ENCODE results near the gene CPED1.
"Not testable (repeated sequence)": the region's sequence is repeated elsewhere in the genome, so short reads cannot be mapped to it uniquely, and the experiment has no call there.

CPED1 gene

DNA sequence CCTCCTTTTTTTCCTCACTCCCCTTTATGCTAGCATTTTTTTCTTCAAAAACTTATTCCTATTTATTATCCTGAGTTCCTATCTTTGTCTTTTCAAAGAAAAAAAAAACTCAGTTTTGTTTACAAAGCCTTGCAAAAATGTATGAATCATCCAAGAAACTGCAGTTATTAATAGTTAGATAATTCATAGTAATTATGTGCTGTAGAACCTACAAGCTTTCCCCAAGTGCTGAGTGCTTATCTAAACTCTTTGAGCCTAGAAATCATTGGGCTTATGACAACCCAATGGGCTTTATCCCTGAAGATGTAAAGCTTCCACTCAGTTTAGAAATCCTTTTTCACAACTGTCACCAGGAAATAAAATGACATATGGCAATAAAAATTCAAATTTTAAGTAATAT is 194.4 kb downstream of the CPED1 start:
- no peak overlapping the region for H3K4me3 ChIP-seq (ENCODE audit: low read depth, low read length)
- TF ChIP-seq CTCF (IDR thresholded peaks at IDR 0.05; ENCODE audit: borderline replicate concordance, insufficient read depth, low read depth, low read length), result no peak

GRCh38 chr7:121183883-121184282 is 195.4 kb downstream of the CPED1 start:
- not testable (repeated sequence) for H3K4me3 ChIP-seq (ENCODE audit: low read depth, low read length)

- no peak for TF ChIP-seq CTCF (IDR thresholded peaks at IDR 0.05; ENCODE audit: borderline replicate concordance, insufficient read depth, low read depth, low read length)
- no peak overlapping the region for H3K4me3 ChIP-seq (ENCODE audit: low read depth, low read length)
Observed at GRCh38 chr7:121186746-121187145, 198.2 kb downstream of the CPED1 start.

DNA sequence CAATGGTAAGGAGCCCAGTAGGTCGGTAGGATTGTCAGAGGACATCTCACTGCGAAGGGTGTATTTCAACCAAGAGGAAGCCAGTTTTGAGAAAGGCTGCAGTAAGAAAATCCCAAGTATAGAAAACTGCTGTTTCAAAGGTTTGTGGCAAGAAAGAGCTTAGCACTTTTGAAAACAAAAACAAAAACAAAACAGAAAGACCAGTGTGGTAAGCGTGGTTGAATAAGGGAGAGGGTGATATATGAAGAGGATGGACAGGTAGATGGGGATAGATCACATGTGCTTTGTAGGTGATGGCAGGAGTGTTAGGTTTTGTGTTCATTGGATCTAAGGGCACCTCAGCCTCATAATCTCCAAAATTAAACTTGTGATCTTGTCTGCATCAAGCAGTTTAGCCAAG is 198.7 kb downstream of the CPED1 start:
- no peak overlapping the region for H3K4me3 ChIP-seq (ENCODE audit: low read depth, low read length)
- TF ChIP-seq CTCF (IDR thresholded peaks at IDR 0.05; ENCODE audit: borderline replicate concordance, insufficient read depth, low read depth, low read length), result no peak

GRCh38 chr7:121187676-121188075 is 199.2 kb downstream of the CPED1 start:
- TF ChIP-seq CTCF (IDR thresholded peaks at IDR 0.05; ENCODE audit: borderline replicate concordance, insufficient read depth, low read depth, low read length), result no peak
- no peak overlapping the region for H3K4me3 ChIP-seq (ENCODE audit: low read depth, low read length)

DNA sequence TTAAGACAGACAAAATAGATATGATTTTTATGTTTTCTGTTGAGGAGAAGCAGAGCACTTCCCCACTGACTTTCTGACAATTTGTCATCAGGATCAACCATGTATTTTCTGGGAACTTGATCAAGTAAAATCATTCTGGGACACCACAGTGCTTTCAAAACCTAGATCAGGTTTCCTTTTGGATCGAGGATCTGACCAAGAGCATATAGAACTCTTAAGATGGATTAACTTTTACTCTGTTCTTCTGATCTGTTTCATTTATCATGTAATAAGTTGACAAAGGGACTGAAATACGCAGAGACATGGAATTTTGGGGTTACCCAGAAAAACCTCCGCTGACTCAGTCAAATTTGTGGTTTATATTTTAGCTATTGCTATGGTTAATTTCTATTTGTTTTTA is 204.3 kb downstream of the CPED1 start:
- no peak for TF ChIP-seq CTCF (IDR thresholded peaks at IDR 0.05; ENCODE audit: borderline replicate concordance, insufficient read depth, low read depth, low read length)
- H3K4me3 ChIP-seq (ENCODE audit: low read depth, low read length), result no peak overlapping the region

- H3K4me3 ChIP-seq (ENCODE audit: low read depth, low read length), result no peak overlapping the region
- TF ChIP-seq CTCF (IDR thresholded peaks at IDR 0.05; ENCODE audit: borderline replicate concordance, insufficient read depth, low read depth, low read length), result no peak
Observed at GRCh38 chr7:121195010-121195409, 206.5 kb downstream of the CPED1 start.

DNA sequence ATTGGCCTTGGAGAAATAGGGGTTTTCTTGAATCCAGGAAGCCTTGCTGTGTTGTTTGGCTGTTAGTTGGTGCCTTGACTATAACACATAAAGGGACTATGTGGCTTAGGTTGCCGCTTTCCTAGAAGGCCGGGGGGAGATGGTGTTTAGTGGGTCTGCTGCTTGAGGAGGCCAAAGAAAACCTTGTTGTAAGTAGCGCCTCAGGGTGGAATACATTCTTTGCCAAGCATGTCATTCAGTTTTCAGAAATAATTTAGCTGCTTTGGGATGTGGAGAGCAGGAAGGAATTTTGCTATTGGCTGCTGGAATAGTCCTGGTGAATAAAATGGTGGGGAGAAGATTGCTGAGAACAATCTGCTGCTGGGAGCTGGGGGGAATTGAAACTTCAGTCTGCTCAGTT is 207.4 kb downstream of the CPED1 start:
- TF ChIP-seq CTCF (IDR thresholded peaks at IDR 0.05; ENCODE audit: borderline replicate concordance, insufficient read depth, low read depth, low read length), result no peak
- H3K4me3 ChIP-seq (ENCODE audit: low read depth, low read length), result no peak overlapping the region

Data from GM12875 (cell line).